Endothelial cell of umbilical vein (primary cell): ENCODE data around the gene TRIM14.

Experiments used
- JUN ChIP-seq: IDR thresholded peaks from 2 replicates; pipeline ENCODE4 v1.6.1; 2011; ENCODE audit warnings: borderline replicate concordance, low read depth; ENCODE audit not compliant: insufficient read length, insufficient read depth
- MYC ChIP-seq: IDR thresholded peaks from one replicate; pipeline ENCODE4 v1.6.1; 2011; ENCODE audit warnings: mild to moderate bottlenecking, low read depth, low read length
- POLR2AphosphoS5 ChIP-seq: IDR thresholded peaks from 2 replicates; pipeline ENCODE4 v1.6.1; 2012; ENCODE audit warnings: low read depth, mild to moderate bottlenecking, control low read depth, low read length, moderate library complexity; ENCODE audit not compliant: insufficient read depth
- TF ChIP-seq, protein P1 (sequence below), 2 donors: IDR thresholded peaks; 1 replicate in 1 of 2; 2 replicates in 1 of 2; pipeline ENCODE4 v1.5.1; 2011; ENCODE audit warnings: low read length in 2 of 2, mild to moderate bottlenecking in 2 of 2, moderate library complexity in 2 of 2, control low read depth in 1 of 2, inconsistent platforms in 1 of 2, low read depth in 1 of 2; ENCODE audit not compliant: insufficient read depth in 1 of 2; ENCODE audit errors: extremely low read depth in 1 of 2

DNA sequence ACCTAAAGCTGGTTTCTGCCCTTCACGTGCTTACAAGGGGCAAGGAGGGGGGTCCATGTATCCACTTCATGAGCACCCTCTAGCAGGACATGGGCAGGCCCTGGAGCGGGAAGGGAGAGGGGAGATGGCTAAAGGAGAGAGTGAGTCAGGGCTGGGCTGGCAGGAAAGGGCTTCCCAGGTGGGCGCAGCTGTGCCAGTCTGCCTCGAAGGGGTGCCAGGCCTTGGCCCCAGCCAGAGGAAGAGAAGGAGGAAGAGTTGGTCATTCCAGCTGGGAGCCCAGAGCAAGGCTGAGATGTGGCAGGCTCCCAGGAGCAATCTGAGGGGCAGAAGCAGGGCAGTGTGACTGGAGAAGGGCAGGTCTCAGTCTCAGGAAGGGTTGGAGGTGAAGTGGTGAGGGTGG lies 24.7 kb downstream of the TRIM14 start:
- TF ChIP-seq, protein P1, sequence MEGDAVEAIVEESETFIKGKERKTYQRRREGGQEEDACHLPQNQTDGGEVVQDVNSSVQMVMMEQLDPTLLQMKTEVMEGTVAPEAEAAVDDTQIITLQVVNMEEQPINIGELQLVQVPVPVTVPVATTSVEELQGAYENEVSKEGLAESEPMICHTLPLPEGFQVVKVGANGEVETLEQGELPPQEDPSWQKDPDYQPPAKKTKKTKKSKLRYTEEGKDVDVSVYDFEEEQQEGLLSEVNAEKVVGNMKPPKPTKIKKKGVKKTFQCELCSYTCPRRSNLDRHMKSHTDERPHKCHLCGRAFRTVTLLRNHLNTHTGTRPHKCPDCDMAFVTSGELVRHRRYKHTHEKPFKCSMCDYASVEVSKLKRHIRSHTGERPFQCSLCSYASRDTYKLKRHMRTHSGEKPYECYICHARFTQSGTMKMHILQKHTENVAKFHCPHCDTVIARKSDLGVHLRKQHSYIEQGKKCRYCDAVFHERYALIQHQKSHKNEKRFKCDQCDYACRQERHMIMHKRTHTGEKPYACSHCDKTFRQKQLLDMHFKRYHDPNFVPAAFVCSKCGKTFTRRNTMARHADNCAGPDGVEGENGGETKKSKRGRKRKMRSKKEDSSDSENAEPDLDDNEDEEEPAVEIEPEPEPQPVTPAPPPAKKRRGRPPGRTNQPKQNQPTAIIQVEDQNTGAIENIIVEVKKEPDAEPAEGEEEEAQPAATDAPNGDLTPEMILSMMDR (IDR thresholded peaks at IDR 0.05; ENCODE audit: extremely low read depth in 1 of 2, insufficient read depth in 1 of 2, low read depth in 1 of 2, low read length in 2 of 2): no peak
- TF ChIP-seq POLR2AphosphoS5 (no peak), JUN (no peak), MYC (no peak)
